Astrocyte of the cerebellum (primary cell): ENCODE measurements around the gene DCC.

Source experiments
- DNase-seq: peaks from one replicate; pipeline ENCODE4 v3.0.0-alpha.2; 2011; ENCODE audit warnings: low read depth
- H3K4me3 ChIP-seq: 2 replicates; pipeline ENCODE4 v1.5.1; 2011; ENCODE audit warnings: mild to moderate bottlenecking, low read depth, low read length, moderate library complexity
- in situ Hi-C: cut with HindIII; loops from 2 replicates; pipeline ENCODE4 v1.10.0; 2017; ENCODE audit warnings: low sequenced_read_pairs
- TF ChIP-seq, protein P1 (sequence below): IDR thresholded peaks from 2 replicates; pipeline ENCODE4 v1.5.1; 2012; ENCODE audit warnings: low read length, low read depth, moderate library complexity, mild to moderate bottlenecking; ENCODE audit errors: missing control alignments

The DCC gene

GRCh38 chr18:52391810-52392559, 52.0 kb downstream of the DCC start:
- in situ Hi-C loops, result no loop called here
- H3K4me3 ChIP-seq, result no peak overlapping the region
- DNase-seq, result no peak
- TF ChIP-seq, protein P1, sequence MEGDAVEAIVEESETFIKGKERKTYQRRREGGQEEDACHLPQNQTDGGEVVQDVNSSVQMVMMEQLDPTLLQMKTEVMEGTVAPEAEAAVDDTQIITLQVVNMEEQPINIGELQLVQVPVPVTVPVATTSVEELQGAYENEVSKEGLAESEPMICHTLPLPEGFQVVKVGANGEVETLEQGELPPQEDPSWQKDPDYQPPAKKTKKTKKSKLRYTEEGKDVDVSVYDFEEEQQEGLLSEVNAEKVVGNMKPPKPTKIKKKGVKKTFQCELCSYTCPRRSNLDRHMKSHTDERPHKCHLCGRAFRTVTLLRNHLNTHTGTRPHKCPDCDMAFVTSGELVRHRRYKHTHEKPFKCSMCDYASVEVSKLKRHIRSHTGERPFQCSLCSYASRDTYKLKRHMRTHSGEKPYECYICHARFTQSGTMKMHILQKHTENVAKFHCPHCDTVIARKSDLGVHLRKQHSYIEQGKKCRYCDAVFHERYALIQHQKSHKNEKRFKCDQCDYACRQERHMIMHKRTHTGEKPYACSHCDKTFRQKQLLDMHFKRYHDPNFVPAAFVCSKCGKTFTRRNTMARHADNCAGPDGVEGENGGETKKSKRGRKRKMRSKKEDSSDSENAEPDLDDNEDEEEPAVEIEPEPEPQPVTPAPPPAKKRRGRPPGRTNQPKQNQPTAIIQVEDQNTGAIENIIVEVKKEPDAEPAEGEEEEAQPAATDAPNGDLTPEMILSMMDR, result no peak

DNA sequence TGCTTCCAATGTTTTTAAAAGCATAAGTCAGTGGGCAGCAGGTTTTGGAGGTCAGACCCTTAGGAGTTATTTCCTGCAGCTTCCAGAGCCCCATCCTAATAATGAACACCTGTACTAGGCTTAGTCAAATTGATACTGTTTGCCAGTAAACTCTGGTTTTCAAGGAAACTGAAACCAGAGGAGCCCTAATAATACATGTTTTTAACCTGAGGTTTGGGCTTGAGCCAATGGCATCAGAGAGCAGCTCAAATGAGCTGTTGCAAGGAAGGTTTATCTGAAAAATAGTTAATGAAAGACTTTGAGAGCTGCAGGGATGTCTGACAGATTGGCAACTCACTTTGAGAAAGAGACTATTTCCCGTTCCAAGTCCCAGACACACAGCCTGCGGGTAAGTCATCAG, 54.6 kb downstream of the DCC start:
- no peak overlapping the region for H3K4me3 ChIP-seq
- peak; percentile 3 for DNase-seq
- in situ Hi-C loops, result no loop called here
- TF ChIP-seq, protein P1, result no peak

DNA sequence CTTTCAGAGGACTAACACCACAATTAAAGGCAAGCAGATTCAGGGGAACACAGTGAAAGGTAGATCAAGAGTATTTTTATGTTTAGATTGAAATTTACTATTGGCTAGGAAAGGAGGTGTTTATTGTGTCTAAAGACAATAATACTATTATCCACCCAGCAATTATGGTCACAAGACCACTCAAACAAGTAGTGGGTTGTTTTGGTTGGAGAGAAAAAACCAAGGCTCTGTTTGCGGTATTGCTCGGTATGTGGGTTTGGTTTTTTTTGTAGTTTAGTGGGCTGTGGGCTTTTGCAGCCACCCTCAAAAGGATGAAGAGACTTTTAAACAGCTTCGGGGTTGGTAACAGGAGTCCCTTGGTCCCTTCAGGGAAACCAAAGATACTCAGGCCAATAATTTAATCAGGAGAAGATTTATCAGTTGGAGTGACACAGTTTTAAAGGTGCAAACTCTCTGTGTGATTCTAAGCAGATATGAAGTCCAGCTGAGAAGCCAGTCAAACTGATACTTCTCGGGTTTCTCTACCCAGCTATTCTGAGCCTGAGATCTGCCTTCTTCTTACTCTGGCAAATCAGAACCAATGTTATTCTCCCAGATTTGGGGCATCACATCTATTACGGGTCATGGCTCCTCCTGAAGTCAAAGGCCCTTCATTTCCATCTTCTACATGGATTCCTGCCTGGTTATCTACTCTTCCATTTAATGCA, 55.3 kb downstream of the DCC start:
- no peak overlapping the region for H3K4me3 ChIP-seq
- no peak for DNase-seq
- in situ Hi-C loops, result no loop called here
- TF ChIP-seq, protein P1, result no peak

- DNase-seq, result peak; percentile 1
- in situ Hi-C loops, result no loop called here
- TF ChIP-seq, protein P1, result no peak
- H3K4me3 ChIP-seq, result no peak overlapping the region
Measured at GRCh38 chr18:52401236-52401635, 61.2 kb downstream of the DCC start.

- no peak overlapping the region for H3K4me3 ChIP-seq
- TF ChIP-seq, protein P1, result no peak
- in situ Hi-C loops, result no loop called here
- no peak for DNase-seq
Measured at GRCh38 chr18:52402814-52403213, 62.8 kb downstream of the DCC start.

GRCh38 chr18:52403291-52404021, 63.5 kb downstream of the DCC start:
- TF ChIP-seq, protein P1, result no peak
- in situ Hi-C loops, result no loop called here
- H3K4me3 ChIP-seq, result no peak overlapping the region
- no peak for DNase-seq
